ENCODE measurements around the gene CALML5.
"Not testable (repeated sequence)": the region's sequence is repeated elsewhere in the genome, so short reads cannot be mapped to it uniquely, and the experiment has no call there.

Gene CALML5

GRCh38 chr10:5479481-5480161 lies 19.7 kb downstream of the CALML5 start:
- no peak for DNase-seq

DNA sequence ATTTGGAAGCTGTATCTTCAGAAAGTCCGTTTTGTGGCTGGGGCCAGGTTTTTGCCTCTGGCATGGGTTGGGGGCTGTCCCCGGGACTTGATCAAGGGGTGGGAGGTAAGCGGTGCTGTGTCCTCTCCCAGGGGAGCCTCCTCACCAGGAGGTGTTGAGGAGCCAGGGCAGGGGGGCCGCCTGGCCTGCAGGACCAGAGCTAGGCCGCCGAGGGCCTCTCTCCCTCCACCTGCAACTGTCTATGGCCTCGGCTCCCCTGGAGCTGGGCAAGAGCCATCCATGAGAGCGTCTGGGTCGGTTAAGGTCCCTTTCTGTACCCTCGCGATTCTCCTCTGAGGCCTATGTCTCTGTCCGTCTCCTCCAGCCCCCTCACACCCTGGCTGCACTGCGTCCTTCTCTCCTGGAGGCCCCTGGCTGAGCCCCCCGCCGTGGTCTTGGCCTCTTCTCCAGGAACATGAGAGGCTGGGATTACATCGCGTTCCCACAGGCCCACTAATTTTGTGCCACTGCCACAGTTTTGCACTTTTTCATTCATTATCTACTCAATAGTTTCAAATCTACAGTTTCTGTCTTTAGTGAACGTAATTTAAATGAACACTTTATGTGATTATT lies 20.6 kb downstream of the CALML5 start:
- no peak for DNase-seq

GRCh38 chr10:5477948-5478693 lies 21.2 kb downstream of the CALML5 start:
- no peak for DNase-seq

GRCh38 chr10:5476918-5477525 lies 22.3 kb downstream of the CALML5 start:
- no peak for DNase-seq

- not testable (repeated sequence) for DNase-seq
Observed at GRCh38 chr10:5475974-5476807, 23.2 kb downstream of the CALML5 start.

GRCh38 chr10:5475088-5475487 lies 24.3 kb downstream of the CALML5 start:
- DNase-seq = not testable (repeated sequence)

DNA sequence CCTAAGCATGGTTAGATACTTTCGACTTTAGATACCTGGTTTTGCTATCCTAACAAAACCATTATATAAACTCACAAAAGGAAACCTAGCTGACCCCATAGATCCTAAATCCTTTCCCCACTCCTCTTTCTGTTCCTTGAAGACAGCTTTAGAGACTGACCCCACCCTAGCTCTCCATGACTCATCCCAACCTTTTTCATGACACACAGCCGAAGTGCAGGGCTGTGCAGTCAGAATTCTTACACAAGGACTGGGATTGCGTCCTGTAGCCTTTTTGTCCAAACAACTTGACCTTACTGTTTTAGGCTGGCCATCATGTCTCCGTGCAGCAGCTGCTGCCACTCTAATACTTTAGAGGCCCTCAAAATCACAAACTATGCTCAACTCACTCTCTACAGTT lies 24.7 kb downstream of the CALML5 start:
- not testable (repeated sequence) for DNase-seq

DNA sequence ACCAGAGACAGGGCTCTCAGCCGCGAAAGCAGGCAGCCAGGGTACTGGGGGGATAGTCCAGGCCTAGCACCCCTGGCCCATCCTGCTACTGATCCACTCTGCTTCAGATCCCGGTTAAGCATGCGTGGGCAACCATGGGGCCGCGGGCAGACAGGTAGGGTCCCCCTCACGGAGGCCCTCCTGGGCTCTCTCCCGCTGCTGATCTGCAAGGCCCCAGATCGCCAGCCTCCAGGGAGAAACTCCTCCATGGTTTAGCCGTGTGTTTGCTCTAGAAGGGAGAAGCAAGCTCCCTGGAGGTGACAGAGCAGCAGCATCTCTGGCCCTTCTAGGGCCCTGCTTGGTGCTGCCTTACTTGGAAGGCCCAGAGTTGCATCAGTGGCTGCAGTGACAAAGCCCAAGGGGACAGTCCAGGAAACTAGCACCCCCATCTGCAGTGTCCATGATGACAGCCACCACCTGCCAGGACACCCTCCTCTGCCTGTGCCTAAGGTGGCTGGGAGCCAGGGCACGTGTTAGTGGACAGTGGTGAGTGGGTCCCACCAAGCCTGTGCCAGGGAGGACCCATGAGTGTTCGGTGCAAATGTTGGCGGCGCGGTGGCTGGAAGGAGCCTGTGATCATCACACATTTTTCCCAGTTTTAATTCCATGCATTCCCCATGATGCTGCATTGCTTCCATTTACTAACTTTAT lies 29.2 kb downstream of the CALML5 start:
- DNase-seq = no peak

DNA sequence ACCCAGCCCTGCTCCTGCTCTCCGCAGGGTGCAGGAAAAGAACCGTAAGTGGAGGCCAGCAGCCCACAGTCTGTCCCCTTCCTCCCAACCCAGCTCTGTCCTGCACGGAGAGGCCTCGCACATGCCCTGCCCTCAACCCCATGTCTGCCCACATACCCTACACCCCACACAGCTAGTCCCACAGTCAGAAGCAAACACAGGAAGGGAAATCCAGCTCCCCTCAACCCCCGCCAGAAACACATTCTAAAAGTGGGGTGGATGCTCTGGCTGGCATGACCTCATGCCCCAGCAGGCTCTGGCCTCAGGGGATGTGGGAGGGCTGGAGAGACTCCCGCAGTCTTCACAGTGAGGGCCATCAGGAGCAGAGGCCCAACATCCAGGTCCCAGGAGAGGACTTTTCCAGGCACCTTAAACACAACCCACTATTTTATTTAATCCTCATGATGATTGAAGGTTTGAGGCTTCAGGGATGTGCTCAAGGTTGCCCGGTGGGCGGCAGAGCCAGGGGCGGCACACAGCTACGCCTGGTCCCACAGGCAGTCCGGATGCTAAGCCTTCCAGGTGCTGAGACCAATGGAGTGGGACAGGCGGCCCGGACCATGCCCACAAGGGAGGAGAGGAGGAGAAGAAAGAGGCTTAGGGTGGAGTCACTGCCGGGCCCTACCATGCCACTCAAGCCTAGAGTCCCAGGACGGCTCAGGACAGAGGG lies 29.9 kb downstream of the CALML5 start:
- DNase-seq = no peak

GRCh38 chr10:5468262-5469106 lies 30.9 kb downstream of the CALML5 start:
- DNase-seq = no peak

DNA sequence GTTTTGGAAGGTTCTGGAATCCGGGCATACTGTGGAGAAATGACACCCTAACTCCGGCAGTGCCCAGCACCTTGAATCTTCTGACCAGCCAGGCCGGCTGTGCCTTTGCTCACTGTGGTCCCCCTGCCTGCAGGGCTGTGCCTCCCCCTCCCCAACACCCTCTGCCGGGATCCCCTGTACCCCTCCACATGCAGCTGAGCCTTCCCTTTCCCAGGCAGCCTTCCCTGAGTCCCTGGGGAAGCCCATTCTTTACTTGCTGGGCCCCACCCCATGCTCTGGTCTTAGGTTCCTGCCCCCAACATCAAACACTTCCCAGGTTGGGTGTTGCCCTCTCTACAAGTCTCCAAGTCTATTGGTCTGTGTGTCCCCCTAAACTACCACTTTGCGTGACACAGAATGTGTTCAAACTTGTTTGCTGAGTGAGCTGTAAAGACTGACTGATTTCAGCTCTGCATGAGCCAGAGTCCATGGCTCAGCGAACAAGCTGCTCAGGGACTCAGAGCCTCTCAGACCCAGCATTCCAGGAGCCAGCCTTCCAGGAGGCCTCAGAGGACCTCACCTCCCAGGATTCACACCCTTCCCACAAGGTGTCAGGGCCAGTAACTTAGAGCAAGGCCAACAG lies 31.6 kb downstream of the CALML5 start:
- no peak for DNase-seq

DNA sequence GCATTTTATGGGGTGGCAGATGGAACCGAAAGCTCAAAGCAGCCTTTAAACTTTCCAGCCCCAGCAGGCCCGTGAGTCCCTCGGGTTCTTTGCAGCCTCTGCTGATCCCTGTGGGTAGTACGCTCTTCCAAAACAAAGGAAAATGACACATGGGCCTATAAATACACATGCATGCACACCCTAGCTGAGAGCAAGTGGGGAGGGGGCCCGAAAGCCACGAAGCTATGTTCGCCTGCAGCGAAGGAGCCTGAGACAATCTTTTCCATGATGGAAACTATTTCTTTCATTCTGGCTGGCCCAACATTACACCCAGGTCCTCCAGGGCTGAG lies 32.2 kb downstream of the CALML5 start:
- DNase-seq = no peak

DNA sequence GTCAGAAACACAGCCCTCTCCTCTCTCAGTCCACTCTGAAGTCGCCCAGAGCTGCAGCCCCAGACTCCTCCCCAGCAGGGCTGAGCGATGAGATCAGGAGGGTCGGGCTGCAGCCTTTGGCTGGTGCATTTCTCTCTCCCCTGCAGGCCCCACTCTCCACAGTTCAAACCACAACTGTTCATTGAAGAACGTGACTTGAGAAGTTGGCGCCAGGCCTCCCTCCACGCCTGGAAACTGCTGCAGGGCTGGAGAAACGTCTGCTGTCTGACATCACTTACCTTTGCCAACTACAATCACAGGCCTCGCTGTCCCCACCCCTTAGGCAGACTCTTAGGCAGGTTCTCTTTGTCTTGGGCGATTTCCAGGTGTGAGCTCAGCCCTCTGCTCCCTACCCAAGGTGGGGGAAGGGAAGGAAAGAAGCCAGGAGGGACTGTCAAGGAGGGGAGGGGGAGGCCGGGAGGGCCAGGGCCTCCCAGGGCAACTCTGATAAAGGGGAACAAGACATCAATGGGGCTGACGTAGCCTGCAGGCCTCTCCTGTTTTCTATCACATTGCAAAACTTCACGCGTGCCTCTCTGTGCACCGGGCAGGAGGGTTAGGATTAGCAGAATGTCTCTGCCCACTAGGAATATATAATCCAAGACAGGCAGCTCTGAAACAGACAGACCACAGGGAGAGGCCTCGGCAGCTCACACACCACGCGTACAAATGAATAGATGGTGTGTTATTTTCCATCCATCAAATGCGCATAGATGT lies 32.7 kb downstream of the CALML5 start:
- DNase-seq = no peak

DNA sequence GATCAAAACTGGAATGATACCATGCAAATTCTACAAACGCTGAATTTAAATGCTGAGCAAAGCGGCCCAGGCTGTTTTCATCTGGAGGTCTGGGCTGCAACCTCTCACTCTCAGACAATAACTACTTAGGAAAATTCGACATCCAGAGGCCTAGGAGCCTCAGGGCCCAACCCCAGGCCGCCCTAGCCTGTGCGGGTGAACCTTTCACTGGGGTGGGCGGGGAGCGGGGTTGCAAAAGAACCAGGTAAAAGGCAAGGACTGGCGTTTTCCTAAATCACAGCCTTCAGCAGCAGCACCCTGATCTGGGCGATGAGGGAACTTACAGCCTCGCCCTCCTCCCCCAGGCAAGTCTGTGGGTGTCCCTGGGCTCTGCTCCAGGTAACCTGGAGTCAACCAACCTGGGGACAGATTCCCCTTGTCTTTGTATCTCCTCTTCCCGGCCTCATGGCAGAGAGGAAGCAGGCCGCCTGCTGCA lies 33.4 kb downstream of the CALML5 start:
- no peak for DNase-seq

DNA sequence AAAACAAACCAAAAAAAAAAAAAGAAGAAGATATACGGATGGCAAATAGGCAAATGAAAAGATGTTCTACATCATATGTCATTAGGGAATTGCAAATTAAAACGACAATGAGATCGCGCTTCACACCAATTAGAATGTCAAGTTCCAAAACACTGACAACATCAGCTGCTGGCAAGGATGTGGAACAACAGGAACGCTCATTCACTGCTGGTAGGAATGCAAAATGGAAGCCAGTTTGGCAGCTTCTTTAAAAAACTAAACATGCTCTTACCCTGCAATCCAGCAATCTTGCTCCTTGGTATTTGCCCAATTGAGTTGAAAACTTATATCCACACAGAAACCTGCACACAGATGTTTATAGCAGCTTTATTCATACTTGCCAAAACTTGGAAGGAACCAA lies 34.8 kb downstream of the CALML5 start:
- DNase-seq = no peak

GRCh38 chr10:5462841-5463293 lies 36.5 kb downstream of the CALML5 start:
- no peak for DNase-seq

DNA sequence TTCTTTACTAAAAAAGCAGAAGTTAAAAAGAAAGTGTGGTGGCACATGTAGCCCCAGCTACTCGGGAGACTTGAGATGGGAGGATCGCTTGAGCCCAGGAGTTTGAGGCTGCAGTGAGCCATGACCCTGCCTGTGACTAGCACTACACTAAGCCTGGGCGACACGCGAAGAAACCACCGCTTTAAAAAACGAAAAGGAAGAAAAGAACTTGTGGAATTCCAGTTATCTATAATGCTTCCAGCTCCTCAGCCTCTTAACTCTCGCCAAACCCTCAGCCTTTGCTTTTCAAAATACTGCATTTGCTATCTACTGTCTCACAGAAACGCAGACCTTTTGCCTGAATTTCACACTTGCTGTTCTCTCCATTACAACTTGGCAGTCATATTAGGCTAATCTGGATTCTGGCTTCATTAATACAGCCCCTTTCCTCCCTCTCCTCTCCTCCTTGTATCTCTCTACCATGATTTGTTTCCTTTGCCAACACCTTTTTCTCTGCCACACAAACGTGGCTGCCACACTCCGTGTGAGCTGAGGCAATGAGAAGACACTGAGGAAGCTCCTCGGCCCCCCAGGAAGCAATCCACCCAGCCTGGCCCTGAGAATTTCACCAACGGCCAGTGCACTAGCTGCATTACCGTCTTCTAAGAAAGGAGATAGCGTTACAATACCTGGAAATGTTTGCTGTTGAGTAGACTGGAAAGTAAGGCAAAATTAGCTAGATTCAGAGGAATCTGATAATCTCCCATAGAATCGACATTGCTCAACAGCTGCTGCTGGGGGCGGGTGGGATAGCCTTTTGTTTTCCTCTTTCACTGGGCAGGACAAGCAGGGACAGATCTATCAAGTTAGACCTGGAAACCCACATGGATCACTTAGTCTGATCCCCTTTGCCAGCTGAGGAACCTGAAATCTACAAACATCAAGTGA lies 37.2 kb downstream of the CALML5 start:
- no peak for DNase-seq

DNA sequence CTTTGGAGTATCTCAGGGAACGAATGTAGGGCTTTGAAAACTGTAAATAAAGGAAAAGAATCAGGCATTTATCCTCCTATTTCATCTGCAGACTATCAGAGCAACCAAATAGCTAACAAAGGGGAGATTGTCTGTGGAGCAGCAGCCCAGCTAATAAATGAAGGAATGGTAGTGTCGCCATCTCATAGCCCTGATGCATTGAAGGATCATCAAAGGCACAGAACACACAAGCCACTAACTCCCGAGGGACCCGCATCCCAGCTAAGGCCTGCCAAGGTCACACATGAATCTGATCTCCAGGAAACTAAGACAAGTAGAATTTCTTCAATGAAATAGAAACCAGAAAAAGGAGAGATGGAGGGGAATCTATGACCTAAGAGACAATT lies 38.2 kb downstream of the CALML5 start:
- no peak for DNase-seq

All from CD4-positive, alpha-beta T cell treated with Interleukin-15 for 1 hour (primary cell).